Tongue (tissue), 2 donors: ENCODE data around the gene SERPINA5. TPM values are rescaled to one million over a fixed set of nuclear protein-coding genes. Genes with fewer than 3 reads are reported as not detected.

Experiments used
- DNase-seq: peaks from one replicate; pipeline ENCODE4 v3.0.0-alpha.2; 2015
- total RNA-seq: library from RNA; depleted of rRNA; stranded (reverse); fragments of >200 nt; gene quantifications from one replicate; pipeline ENCODE4 v1.2.3, GENCODE V29; 2014

SERPINA5 gene, protein sequence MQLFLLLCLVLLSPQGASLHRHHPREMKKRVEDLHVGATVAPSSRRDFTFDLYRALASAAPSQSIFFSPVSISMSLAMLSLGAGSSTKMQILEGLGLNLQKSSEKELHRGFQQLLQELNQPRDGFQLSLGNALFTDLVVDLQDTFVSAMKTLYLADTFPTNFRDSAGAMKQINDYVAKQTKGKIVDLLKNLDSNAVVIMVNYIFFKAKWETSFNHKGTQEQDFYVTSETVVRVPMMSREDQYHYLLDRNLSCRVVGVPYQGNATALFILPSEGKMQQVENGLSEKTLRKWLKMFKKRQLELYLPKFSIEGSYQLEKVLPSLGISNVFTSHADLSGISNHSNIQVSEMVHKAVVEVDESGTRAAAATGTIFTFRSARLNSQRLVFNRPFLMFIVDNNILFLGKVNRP
- total RNA-seq: not detected

DNA sequence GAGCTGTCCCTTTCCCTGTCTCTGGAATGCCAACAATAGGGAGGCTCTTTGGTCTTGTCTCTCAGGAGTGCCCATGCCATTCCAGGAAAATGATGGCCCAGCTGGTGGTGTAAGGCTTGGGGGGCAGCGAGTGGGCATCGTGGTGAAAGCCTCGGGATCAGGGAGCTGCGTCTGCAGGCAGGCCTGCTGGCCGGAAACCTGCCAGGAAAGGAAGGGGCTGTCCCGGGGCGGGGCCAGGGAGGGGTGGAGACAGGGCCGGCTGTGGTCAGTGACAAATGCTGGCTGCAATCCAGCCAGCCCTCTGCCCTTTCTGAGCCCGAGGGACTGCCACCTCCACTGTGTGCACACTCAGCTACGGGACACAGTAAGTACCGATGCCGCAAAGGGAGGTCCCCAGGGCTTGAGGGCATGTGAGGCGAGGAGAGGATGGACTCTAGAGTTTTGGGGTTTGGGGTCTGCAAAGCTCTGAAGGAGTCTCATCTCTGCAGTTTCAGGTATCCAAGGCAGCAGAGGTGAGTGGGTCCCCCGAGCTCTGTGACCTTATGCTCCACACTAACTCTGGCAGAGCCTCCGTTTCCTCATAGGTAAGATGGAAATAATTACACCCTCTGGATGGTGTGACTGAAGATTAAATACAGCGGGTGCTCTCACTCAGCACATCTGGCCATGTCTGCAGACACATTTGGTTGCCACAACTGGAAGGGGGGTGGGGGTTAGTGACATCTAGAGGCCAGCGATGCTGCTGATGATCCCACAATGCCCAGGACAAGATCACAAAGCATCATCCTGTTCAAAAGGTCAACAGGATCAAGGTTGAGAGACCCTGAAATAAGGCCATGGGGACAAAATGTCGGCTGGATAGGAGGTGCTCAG lies at the start of gene SERPINA5:
SERPINA5 (plus strand) TSS at position 300 of the 873 bp plus-strand sequence. CDS start 5,937 bp downstream, outside the sequence.
- DNase-seq: peak; percentile 28

DNA sequence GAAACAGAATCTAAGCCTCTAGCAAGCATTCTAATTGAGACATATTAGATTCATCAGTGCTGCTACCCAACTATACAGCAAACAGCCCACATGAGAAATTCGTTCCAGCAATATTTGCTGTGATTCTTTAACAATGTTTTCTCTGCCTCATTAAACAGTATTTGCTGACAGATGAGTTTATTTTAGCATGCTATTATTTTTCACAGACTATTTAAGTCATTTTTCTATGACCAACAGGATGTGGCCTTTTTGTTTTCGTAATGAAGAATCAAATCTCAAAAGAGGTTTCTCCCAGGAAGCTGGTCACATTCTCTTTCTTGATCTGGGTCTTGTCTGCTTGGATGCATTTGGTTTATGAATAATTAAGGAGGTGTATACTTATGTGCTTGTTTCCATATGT lies 48.8 kb upstream of the SERPINA5 start:
- DNase-seq: no peak

- no peak for DNase-seq
Measured at GRCh38 chr14:94535506-94535905, 45.7 kb upstream of the SERPINA5 start.

- no peak for DNase-seq
Measured at GRCh38 chr14:94536836-94537235, 44.4 kb upstream of the SERPINA5 start.

GRCh38 chr14:94538070-94538740 lies 43.0 kb upstream of the SERPINA5 start:
- no peak for DNase-seq

- DNase-seq: no peak
Measured at GRCh38 chr14:94539181-94539580, 42.0 kb upstream of the SERPINA5 start.

- DNase-seq: peak; percentile 48
Measured at GRCh38 chr14:94540031-94540794, 41.0 kb upstream of the SERPINA5 start.

DNA sequence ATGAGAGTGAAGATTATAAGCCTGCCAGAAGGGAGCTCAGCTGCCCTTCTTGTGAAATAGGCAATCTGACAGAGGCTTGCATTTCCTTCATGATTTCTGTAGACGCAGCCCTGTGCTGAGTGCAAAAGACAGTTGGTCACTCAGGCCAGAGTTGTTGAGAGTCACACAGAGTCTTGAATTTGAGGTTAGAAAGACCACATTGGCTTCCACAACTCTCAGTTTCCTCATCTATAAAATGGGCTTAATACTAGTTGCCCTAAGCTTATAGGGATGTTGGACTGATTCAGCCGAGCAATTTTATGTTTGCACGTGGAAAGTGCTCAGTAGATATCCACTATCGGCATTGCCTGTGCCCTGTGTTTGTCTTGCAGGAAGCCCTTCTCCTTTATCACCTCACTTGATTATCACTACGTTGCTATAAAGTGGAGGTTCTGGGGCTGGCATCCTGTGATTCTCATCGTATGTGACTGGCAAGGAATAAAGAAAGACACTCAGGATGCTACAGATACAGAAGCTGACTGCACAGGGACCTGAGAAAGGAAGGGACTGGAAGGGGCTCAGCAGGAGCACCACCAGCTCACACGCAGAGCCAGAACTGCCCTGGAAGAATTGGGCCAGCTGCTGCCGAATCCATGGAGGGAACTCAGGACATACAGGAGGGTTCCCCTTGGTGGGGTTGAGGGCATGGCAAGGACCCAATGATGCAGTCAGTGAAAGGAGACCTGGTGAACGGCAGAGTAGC lies 39.8 kb upstream of the SERPINA5 start:
- no peak for DNase-seq

DNA sequence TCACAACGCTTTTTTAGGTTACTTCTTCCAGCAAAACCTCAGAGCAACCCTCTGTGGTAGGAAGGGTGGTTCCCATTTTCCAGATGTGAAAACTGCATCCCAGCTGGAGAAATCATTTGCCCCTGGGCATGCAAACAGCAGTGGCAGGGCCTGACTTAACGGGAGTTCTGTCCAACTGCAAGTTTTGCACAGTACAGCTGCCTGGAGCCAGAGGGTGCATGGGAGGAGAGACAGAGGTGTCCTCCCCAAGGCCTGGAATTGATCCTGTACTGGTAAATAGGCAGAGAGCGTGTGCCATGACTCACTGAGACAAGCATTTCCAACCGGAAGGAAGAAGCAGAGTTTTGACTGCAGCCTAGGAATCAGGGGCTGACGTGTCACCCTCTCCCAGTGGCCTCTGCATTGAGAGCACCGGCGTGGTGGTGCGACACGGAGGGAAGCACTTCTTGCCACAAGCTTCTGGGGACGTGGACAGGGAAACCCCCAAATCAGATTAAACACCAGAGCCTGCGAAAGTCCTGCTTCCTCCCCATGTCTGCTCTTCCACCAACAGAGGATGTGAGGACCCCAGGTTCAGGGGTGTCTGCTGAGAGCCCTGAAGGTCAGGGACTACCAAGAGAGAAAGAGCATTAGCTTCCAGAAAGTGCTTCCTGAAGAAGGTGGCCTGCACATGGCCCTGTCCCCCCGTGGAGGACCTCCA lies 39.0 kb upstream of the SERPINA5 start:
- DNase-seq: no peak

- peak; percentile 15 for DNase-seq
Measured at GRCh38 chr14:94542811-94543440, 38.3 kb upstream of the SERPINA5 start.

- peak; percentile 26 for DNase-seq
Measured at GRCh38 chr14:94543449-94544124, 37.6 kb upstream of the SERPINA5 start.

GRCh38 chr14:94544726-94545125 lies 36.5 kb upstream of the SERPINA5 start:
- no peak for DNase-seq

DNA sequence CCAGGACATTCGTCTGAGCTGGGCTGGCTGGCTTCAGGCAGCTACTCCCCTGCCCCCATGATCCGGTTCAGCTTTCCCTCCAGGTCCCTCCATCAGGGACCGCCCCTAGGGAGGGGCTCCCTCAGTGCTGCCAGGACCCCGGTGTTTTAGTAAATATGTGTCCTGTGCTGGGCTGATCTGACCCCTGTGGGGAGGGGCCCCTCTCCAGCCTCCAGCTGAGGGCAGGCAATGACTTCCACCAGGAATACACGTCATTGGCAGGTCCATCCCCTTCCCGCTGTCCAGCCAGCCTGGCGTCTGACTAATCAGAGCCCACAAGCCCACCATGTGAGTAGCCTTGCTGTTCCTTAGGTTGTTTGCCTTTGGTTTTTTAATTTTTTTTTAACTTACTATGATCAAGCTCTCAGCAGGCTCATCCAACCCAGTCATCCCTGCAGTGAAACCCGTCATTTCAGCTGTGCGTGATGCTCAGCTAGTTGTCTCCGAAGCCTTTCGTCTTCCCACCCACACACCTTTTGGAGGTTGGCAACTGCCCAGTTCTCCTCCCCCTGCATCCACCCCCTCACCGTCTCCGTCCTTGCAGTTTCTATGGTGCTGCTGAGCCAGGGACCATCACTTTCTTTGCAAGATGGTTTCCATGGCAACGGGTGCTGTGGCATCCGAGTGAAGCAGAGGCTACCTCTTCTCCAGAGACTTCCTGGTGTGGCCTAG lies 35.9 kb upstream of the SERPINA5 start:
- DNase-seq: no peak

- no peak for DNase-seq
Measured at GRCh38 chr14:94547151-94547680, 34.0 kb upstream of the SERPINA5 start.

GRCh38 chr14:94547726-94548125 lies 33.5 kb upstream of the SERPINA5 start:
- no peak for DNase-seq

DNA sequence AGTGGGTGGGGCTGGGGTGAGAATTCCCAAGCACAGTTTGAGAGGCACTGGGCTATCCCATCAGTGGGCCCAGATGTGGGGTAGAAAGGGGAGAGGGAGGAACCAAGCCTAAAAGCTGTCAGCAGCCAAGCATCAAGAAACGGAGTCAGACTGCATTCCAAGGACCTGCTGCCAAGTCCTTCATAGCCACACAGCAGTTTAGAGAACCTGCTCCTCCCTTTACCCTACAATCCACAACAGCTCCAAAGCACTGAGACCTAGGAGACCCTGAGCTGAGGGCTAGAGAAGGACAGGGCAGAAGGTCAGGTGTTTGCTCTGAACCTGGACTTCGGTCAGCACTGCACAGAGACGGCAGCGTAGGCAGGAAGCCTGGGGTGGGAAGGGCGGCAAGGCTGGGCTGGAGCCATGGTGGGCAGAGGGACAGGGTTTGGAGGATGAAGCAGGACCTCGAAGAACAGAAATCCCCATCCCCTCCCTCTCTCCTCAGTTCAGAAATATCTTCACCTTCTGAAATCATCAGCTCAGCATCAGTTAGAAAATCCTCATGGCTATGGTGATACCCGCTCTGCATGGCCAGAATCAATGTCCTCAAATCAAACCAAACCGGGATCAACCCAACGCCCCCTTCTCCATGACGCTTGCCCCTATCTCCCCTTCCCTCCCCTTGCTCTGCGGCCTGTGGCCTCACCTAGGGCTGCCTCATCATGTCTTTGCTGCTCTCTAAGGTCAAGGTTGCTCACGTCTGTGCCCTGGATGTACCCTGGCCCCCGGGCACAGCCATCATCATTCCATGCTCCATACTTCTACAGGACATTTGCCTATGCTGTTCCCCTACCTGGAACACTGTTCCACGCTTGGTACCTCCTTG lies 32.9 kb upstream of the SERPINA5 start:
- no peak for DNase-seq
